D721Med (cell line): Measurements from ENCODE around the gene GNPDA2.
"Not testable (repeated sequence)": the region's sequence is repeated elsewhere in the genome, so short reads cannot be mapped to it uniquely, and the experiment has no call there.

Experiments
- DNase-seq: peaks from one replicate; pipeline ENCODE4 v3.0.0; 2011; ENCODE audit warnings: low spot score; ENCODE audit not compliant: insufficient read length
- FAIRE-seq: peaks from 2 replicates; lab custom pipeline; 2011; peaks lifted over from hg19 to GRCh38; lab: Jason Lieb, UNC
- TF ChIP-seq, protein P1 (sequence below): IDR thresholded peaks from 2 replicates; pipeline ENCODE4 v1.5.1; 2012; ENCODE audit warnings: mild to moderate bottlenecking, control low read depth; ENCODE audit not compliant: insufficient read depth; ENCODE audit errors: missing control alignments

Gene GNPDA2

GRCh38 chr4:44760142-44760898 lies 34.0 kb upstream of the GNPDA2 start:
- TF ChIP-seq, protein P1, sequence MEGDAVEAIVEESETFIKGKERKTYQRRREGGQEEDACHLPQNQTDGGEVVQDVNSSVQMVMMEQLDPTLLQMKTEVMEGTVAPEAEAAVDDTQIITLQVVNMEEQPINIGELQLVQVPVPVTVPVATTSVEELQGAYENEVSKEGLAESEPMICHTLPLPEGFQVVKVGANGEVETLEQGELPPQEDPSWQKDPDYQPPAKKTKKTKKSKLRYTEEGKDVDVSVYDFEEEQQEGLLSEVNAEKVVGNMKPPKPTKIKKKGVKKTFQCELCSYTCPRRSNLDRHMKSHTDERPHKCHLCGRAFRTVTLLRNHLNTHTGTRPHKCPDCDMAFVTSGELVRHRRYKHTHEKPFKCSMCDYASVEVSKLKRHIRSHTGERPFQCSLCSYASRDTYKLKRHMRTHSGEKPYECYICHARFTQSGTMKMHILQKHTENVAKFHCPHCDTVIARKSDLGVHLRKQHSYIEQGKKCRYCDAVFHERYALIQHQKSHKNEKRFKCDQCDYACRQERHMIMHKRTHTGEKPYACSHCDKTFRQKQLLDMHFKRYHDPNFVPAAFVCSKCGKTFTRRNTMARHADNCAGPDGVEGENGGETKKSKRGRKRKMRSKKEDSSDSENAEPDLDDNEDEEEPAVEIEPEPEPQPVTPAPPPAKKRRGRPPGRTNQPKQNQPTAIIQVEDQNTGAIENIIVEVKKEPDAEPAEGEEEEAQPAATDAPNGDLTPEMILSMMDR: peak; percentile 46
- peak; percentile 29 for FAIRE-seq
- no peak for DNase-seq

DNA sequence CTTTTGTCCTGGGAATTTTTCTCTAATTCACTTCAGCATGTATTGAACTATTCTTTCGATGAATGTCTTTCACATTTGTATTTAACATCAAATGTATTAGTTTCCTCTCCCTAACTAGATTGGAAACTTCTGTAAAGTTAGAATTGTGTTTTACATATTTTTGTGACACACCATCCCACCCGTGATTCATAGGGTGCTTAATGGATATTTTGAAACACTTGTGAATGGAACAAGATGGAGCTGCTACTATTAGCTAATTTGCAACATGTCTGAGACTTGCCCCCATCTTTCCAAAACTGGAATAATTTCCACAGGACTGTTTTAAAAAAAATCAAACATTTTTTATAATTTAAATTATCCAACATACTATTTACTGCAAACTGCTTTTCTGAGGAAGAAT lies 30.2 kb upstream of the GNPDA2 start:
- DNase-seq (no peak), FAIRE-seq (no peak)
- TF ChIP-seq, protein P1: no peak

GRCh38 chr4:44740201-44740600 lies 13.8 kb upstream of the GNPDA2 start:
- DNase-seq: no peak
- TF ChIP-seq, protein P1: no peak
- FAIRE-seq: no peak

DNA sequence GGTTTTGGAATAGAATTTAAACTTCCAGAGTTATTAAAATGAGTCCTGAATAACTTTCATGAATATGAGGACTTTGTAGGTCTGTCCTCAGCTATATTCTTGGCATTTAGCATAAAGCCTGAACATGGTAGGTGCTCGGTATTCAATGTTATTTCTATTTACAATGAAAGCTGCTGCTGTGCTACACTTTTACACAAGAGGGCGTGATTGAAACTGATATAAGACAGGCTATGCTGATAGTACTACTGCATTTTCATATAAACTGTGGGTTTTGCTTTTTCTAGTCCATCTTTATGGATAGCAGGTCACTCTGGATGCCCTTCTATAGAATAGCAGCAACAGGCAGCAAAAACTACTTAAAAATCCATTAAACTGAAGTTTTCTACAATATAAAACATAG lies 12.3 kb upstream of the GNPDA2 start:
- TF ChIP-seq, protein P1: no peak
- DNase-seq (no peak), FAIRE-seq (no peak)

DNA sequence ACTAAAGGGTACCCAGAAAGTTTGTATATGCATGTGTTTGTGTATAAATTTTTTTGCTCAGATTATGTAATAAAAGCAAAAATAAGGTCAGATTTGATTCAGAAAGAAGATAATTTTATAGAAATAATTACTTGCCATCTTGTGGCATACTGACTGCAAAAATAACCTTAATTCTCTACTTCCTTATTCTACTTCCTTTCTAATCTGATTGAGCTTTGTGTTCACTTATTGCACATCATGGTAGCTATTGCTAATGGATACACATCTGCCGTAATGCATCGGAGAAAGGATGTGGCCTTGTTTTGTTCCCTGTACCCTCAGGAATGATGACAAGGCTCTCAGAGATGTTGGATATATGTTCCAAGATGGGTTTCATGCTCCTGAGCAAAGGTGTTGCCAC lies 10.5 kb upstream of the GNPDA2 start:
- DNase-seq: no peak
- TF ChIP-seq, protein P1: no peak
- no peak for FAIRE-seq

GRCh38 chr4:44728694-44729093 lies 2.3 kb upstream of the GNPDA2 start:
- FAIRE-seq, DNase-seq: not testable (repeated sequence)

DNA sequence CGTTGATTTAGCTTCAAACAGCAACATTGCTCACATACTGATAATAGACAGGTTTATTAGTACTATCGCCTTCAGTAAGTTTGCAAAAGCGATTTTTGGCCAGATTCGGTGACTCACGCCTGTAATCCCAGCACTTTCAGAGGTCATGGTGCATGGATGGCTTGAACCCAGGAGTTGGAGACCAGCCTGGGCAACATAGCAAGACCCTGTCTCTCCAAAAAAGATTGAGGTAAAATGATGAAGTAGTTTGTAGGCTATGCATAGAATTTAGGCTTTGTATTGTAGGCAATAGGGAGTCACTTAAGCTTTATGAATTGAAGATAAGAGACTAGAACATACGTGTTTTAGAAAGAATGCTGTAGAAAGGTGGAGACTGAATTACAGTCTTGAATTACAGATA lies 1.1 kb upstream of the GNPDA2 start:
- no peak for DNase-seq
- peak; percentile 60 for FAIRE-seq
- TF ChIP-seq, protein P1: no peak
